ENCODE results near the gene SFXN5. TPM values are rescaled to one million over a fixed set of nuclear protein-coding genes. Genes with fewer than 3 reads are reported as not detected.
"Not testable (repeated sequence)": the region's sequence is repeated elsewhere in the genome, so short reads cannot be mapped to it uniquely, and the experiment has no call there.

SFXN5 gene
- total RNA-seq, 1 donor from 2014 or later = 21.8 TPM

DNA sequence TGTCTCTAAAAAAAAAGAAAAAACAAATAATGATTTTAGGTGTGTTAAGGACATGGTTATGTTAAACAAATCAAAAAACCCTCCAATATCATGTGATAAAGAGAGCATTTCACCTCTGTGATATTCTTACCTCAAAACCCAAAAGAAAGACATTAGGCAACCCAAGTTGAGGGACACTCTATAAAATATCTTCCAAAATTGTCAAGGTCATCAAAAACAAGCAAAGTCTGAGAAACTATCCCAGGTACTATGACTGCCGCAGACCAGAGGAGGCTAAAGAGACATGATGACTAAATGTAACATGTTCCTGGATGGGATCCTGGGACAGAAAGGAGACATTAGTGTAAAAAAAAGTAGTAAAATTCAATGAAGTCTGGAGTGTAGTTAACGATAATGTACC, 4.5 kb downstream of the SFXN5 start:
- no peaks in the 10 kb centered on the region for H3K9me3 Mint-ChIP-seq
- H3K27ac Mint-ChIP-seq (ENCODE audit: unreplicated experiment) = no peak overlapping the region
- no peak for DNase-seq (ENCODE audit: low read depth, low spot score)
- peak overlapping the region; percentile 58 for H3K4me3 Mint-ChIP-seq
- no peak for TF ChIP-seq CTCF (conservative IDR thresholded peaks at IDR 0.05)
- no peaks in the 10 kb centered on the region for H3K36me3 Mint-ChIP-seq (ENCODE audit: low read depth)
- H3K4me1 Mint-ChIP-seq = peaks cover 36% of the 10 kb centered on the region
- H3K27me3 Mint-ChIP-seq (ENCODE audit: low read depth) = no peaks in the 10 kb centered on the region

DNA sequence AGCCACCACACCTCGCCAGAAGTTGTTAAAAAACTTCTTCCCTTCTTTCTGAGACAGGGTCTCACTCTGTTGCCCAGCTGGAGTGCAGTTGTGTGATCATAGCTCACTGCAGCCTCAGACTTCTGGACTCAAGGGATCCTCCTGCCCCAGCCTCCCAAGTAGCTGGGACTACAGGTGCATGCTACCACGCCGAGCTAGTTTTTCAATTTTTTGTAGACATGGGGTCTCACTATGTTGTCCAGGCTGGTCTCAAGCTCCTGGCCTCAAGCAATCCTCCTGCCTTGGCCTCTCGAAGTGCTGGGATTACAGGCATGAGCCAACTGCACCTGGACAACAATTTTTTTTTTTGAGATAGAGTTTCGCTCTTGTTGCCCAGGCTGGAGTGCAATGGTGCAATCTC, 6.4 kb downstream of the SFXN5 start:
- peaks cover 26% of the 10 kb centered on the region for H3K4me1 Mint-ChIP-seq
- not testable (repeated sequence) for DNase-seq (ENCODE audit: low read depth, low spot score); H3K9me3 Mint-ChIP-seq; H3K27ac Mint-ChIP-seq (ENCODE audit: unreplicated experiment); H3K36me3 Mint-ChIP-seq (ENCODE audit: low read depth); H3K4me3 Mint-ChIP-seq; H3K27me3 Mint-ChIP-seq (ENCODE audit: low read depth)

DNA sequence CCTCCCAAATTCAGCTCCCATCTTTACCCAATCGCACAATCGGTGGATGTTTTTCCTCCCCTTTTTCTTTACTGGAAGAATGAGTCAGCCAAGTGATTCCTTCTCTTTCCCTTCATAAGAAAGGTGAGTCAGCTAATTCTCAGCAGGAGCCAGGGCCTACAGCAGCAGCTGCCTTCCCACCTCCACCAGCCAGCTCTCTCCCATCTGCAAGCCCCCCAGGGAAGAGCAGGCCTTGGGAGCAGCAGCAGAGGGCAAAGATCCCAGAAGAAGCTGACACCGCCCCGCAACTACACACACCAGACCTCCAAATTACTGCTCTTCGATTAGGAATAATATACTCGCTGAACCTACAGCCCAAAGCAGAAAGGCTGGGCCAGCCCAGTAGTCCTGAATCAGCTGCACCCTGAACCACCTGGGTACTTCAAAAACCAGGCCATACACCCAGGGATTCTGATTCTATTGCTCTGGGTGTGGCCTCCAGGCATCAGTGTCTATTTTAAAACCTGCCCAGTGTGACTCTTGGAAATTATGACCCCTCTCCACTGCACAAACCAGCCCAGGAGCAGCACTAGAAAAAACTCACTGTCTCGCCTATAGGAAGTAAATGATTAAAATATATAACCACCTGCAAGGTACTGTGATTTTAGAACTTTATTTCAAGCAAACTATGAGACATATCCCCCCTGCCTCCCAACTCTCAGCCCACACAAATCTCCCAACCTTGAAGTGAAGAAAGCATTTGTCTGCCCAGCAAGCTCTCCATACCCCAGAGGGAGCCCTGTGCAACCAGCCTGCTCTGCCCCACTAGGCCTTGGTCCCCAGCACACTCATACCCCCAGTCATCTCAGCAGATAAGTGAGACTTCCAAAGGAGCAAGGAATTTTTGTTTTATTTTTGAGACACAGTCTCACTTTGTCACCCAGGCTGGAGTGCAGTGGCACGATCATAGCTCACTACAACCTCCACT, 7.3 kb downstream of the SFXN5 start:
- Mint-ChIP-seq H3K27me3 (ENCODE audit: low read depth) (no peaks in the 10 kb centered on the region), H3K4me1 (peaks cover 18% of the 10 kb centered on the region), H3K36me3 (ENCODE audit: low read depth) (no peaks in the 10 kb centered on the region), H3K27ac (ENCODE audit: unreplicated experiment) (peak overlapping the region; percentile 13), H3K9me3 (no peaks in the 10 kb centered on the region), H3K4me3 (no peak overlapping the region)
- TF ChIP-seq CTCF (conservative IDR thresholded peaks at IDR 0.05) = no peak
- DNase-seq (ENCODE audit: low read depth, low spot score) = no peak

DNA sequence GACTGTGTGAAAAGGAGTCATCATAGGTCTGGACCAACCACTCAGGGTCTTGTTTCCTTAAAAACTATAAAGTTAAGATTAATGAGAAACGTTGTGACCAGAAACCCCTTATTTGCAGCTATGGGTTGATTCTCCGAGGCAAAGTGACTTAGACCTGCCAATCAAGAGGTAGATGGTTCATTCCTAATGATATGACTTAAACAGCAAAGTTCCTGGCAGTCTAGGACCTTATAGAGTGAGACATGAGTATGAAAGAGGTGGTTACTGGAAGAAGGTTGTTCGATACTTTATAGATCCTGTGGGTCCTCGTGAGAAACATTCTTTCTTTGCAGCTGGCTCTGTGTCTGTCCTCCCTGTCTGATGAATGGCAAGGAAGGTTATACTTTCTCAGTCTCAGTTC, 8.0 kb downstream of the SFXN5 start:
- H3K27ac Mint-ChIP-seq (ENCODE audit: unreplicated experiment) = no peak overlapping the region
- no peaks in the 10 kb centered on the region for H3K27me3 Mint-ChIP-seq (ENCODE audit: low read depth)
- H3K4me3 Mint-ChIP-seq = no peak overlapping the region
- H3K9me3 Mint-ChIP-seq = no peaks in the 10 kb centered on the region
- TF ChIP-seq CTCF (conservative IDR thresholded peaks at IDR 0.05) = no peak
- H3K36me3 Mint-ChIP-seq (ENCODE audit: low read depth) = no peaks in the 10 kb centered on the region
- DNase-seq (ENCODE audit: low read depth, low spot score) = no peak
- H3K4me1 Mint-ChIP-seq = peaks cover 10% of the 10 kb centered on the region

- Mint-ChIP-seq H3K4me3 (no peak overlapping the region), H3K27me3 (ENCODE audit: low read depth) (no peaks in the 10 kb centered on the region), H3K9me3 (peaks cover 7% of the 10 kb centered on the region), H3K36me3 (ENCODE audit: low read depth) (peaks cover 23% of the 10 kb centered on the region), H3K27ac (ENCODE audit: unreplicated experiment) (no peak overlapping the region), H3K4me1 (peaks cover under 1% of the 10 kb centered on the region)
- DNase-seq (ENCODE audit: low read depth, low spot score) = no peak
- no peak for TF ChIP-seq CTCF (conservative IDR thresholded peaks at IDR 0.05)
Measured at GRCh38 chr2:73059106-73059505, 12.4 kb downstream of the SFXN5 start.

DNA sequence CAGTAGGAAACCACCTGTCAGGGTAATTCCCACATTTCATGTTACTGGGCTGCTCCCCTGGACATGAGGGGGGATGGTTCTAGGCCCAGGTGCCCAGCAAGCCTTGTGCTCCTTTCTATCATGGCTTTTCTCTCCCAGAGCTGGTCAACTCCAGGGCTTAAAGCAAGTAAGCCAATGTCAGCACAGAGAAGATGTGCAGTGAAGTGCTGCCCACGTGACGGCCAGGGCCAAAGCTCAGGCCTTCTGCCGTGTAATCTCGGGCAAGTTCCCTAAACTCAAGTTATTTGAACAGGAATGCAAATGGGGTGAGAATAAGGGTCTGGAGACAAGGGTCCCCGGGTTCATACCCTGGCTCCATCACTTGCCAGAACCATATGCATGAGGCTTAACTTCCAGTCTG, 16.5 kb downstream of the SFXN5 start:
- DNase-seq (ENCODE audit: low read depth, low spot score) = no peak
- Mint-ChIP-seq H3K27ac (ENCODE audit: unreplicated experiment) (no peak overlapping the region), H3K4me3 (no peak overlapping the region), H3K27me3 (ENCODE audit: low read depth) (no peaks in the 10 kb centered on the region), H3K9me3 (peaks cover 10% of the 10 kb centered on the region), H3K4me1 (peaks cover 25% of the 10 kb centered on the region), H3K36me3 (ENCODE audit: low read depth) (peaks cover 30% of the 10 kb centered on the region)
- TF ChIP-seq CTCF (conservative IDR thresholded peaks at IDR 0.05) = no peak

Measured in neural crest cell (in vitro differentiated cells).